Astrocyte (in vitro differentiated cells and primary cell): ENCODE data around the gene FOXL1.

ENCODE experiments used
- EZH2 ChIP-seq: IDR thresholded peaks from 2 replicates; pipeline ENCODE4 v1.6.1; 2012; ENCODE audit warnings: mild to moderate bottlenecking, low read length, inconsistent platforms; ENCODE audit not compliant: insufficient read depth
- TF ChIP-seq, protein P1 (sequence below): IDR thresholded peaks from 2 replicates; pipeline ENCODE4 v1.5.1; 2011; ENCODE audit warnings: low read depth, mild to moderate bottlenecking, inconsistent platforms, low read length, moderate library complexity; ENCODE audit not compliant: insufficient read depth

DNA sequence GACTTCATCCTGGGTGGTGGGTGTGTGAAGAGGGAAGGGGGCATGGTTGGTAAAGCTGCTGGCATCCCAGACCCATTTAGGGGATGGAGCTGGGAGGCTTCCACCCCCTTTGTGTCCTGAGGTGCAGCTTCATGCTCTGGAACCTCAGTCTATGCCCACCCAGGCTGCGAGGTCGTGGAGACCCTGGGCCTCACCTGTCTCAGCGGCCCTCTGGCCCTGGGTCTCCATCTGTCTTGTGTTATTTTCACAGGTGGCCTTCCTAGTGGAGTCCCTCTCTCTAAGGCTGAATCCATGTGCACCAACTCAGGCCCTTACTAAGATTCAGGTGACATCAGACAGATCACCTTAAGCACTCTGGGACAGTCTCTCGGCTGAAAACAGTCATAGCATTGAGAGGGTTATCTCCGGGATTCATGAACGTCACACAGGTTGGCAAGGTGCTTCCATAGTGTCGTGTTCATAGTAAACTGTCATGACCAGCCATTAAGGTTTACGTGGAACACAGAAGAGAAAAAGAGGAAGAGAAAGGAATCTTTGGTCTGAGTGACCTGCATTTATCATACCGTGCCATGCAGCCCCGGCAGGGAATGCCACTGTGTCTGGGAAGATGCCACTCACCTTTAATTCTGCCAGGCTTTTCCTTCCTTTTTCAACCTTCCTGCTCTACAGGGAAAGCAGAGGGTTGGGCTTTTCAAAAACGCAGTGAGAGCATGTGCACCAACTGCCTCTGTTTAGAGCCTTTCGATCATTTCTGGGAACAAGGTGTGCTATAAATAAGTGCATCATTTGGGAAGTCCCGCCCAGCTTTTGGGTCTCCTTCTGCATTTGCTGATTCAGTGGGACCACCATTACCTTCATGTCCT, 4.5 kb upstream of the FOXL1 start:
- TF ChIP-seq, protein P1, sequence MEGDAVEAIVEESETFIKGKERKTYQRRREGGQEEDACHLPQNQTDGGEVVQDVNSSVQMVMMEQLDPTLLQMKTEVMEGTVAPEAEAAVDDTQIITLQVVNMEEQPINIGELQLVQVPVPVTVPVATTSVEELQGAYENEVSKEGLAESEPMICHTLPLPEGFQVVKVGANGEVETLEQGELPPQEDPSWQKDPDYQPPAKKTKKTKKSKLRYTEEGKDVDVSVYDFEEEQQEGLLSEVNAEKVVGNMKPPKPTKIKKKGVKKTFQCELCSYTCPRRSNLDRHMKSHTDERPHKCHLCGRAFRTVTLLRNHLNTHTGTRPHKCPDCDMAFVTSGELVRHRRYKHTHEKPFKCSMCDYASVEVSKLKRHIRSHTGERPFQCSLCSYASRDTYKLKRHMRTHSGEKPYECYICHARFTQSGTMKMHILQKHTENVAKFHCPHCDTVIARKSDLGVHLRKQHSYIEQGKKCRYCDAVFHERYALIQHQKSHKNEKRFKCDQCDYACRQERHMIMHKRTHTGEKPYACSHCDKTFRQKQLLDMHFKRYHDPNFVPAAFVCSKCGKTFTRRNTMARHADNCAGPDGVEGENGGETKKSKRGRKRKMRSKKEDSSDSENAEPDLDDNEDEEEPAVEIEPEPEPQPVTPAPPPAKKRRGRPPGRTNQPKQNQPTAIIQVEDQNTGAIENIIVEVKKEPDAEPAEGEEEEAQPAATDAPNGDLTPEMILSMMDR = no peak
- no peak for TF ChIP-seq EZH2
